K562 (cell line): ENCODE data around the gene M6PR. TPM values are rescaled to one million over a fixed set of nuclear protein-coding genes. Genes with fewer than 3 reads are reported as not detected.

Experiments
- ATAC-seq: fragments of 200-7000 bp; cut with Tn5 transposase; 3 replicates; pipeline ENCODE4 v1.9.1; 2020; ENCODE audit warnings: moderate library complexity
- BruUV-seq: library from RNA; stranded (reverse); fragments of 400-500 nt; replicated peaks from 2 replicates; lab custom pipeline; 2021; lab: Mats Ljungman, UMichigan
- CTCF ChIA-PET: fragments of 300-600 bp; formaldehyde crosslinking; extraction: SDS; loops from one replicate; lab custom pipeline; 2021; ENCODE audit warnings: low intra/inter-chr PET ratio; lab: Yijun Ruan, JAX
- POLR2A ChIA-PET: fragments of 300-600, 350-650 bp; sonication (Branson Sonifier 250); formaldehyde crosslinking; extraction: SDS; loops from one replicate; lab custom pipeline; 2021; ENCODE audit warnings: antibody characterized with exemption, inconsistent platforms; lab: Yijun Ruan, JAX
- DNase-seq, 4 experiments: peaks; one replicate each; pipeline versions ENCODE4 v3.0.0 to v3.0.0-alpha.2; 2011 to 2018; ENCODE audit warnings: low spot score in 3 of 4, mixed read lengths in 3 of 4; ENCODE audit errors: extremely low read depth in 1 of 4
- FAIRE-seq: peaks from 2 replicates; lab custom pipeline; 2011; peaks lifted over from hg19 to GRCh38; lab: Jason Lieb, UNC
- H2AFZ ChIP-seq: 2 replicates; pipeline ENCODE4 v1.6.0; 2011; ENCODE audit warnings: low read depth, low read length, control low read depth, inconsistent platforms
- H3K27ac ChIP-seq: fragments of 200-600 bp; 3 replicates; pipeline ENCODE4 v1.8.0; 2011; ENCODE audit warnings: low read depth, mild to moderate bottlenecking, control low read depth, inconsistent platforms, low read length, moderate library complexity, mixed read lengths; ENCODE audit errors: extremely low read depth
- H3K27me3 ChIP-seq, 2 experiments: fragments of 300-600 bp in 1 of 2; 2 replicates in 1 of 2; 3 replicates in 1 of 2; pipeline versions ENCODE4 v1.6.0 to v1.8.0; 2011; ENCODE audit warnings: inconsistent platforms in 2 of 2, low read length in 2 of 2, mild to moderate bottlenecking in 1 of 2, mixed read lengths in 1 of 2, moderate library complexity in 1 of 2; ENCODE audit not compliant: control insufficient read depth in 2 of 2, insufficient read depth in 2 of 2
- H3K36me3 ChIP-seq: fragments of 300-600 bp; 3 replicates; pipeline ENCODE4 v1.8.0; 2011; ENCODE audit warnings: mild to moderate bottlenecking, low read length, inconsistent platforms; ENCODE audit not compliant: control insufficient read depth, insufficient read depth
- H3K4me1 ChIP-seq, 2 experiments: fragments of 200-600 bp in 1 of 2; replicated peaks in 1 of 2; 2 replicates in 1 of 2; 3 replicates in 1 of 2; pipeline versions ENCODE4 v1.5.1 to v1.8.0; 2011; ENCODE audit warnings: inconsistent platforms in 2 of 2, low read length in 2 of 2, mild to moderate bottlenecking in 1 of 2, mixed read lengths in 1 of 2, moderate library complexity in 1 of 2; ENCODE audit not compliant: control insufficient read depth in 2 of 2, insufficient read depth in 2 of 2
- H3K4me2 ChIP-seq: 2 replicates; pipeline ENCODE4 v1.6.1; 2011; ENCODE audit warnings: low read length, control low read depth, inconsistent platforms, mixed read lengths; ENCODE audit not compliant: insufficient read depth
- H3K4me3 ChIP-seq: fragments of 200-600 bp; sonication (generic), shearing (Covaris generic); 2 replicates; pipeline ENCODE4 v1.5.1; 2016; ENCODE audit warnings: control low read depth, inconsistent platforms
- H3K79me2 ChIP-seq: fragments of 200-600 bp; 3 replicates; pipeline ENCODE4 v1.8.0; 2011; ENCODE audit warnings: low read length, inconsistent platforms; ENCODE audit not compliant: control insufficient read depth, insufficient read depth
- H3K9ac ChIP-seq, 2 experiments: 2 replicates each; pipeline versions ENCODE4 v1.6.0 to v1.6.1; 2011; ENCODE audit warnings: low read depth in 2 of 2, low read length in 2 of 2, control low read depth in 1 of 2, inconsistent platforms in 1 of 2, mild to moderate bottlenecking in 1 of 2, mixed read lengths in 1 of 2; ENCODE audit not compliant: insufficient read depth in 1 of 2
- H3K9me1 ChIP-seq: one replicate; pipeline ENCODE4 v1.6.0; 2011; ENCODE audit warnings: inconsistent platforms, mild to moderate bottlenecking, low read length, moderate library complexity; ENCODE audit not compliant: control insufficient read depth, insufficient read depth
- H3K9me3 ChIP-seq: replicated peaks from 2 replicates; pipeline ENCODE4 v1.5.1; 2011; ENCODE audit warnings: low read depth, low read length, inconsistent platforms; ENCODE audit not compliant: control insufficient read depth, insufficient read depth
- H4K20me1 ChIP-seq: replicated peaks from 2 replicates; pipeline ENCODE4 v1.6.1; 2011; ENCODE audit warnings: low read length, inconsistent platforms, mixed read lengths; ENCODE audit not compliant: control insufficient read depth, insufficient read depth
- ATF1 ChIP-seq, 2 experiments: fragments of 450-650 bp in 1 of 2; IDR thresholded peaks; 2 replicates each; pipeline ENCODE4 v1.6.1; 2016; ENCODE audit warnings: missing compliant biosample characterization in 1 of 2, missing genetic modification characterization in 1 of 2
- COPS2 ChIP-seq: fragments of 450-650 bp; conservative IDR thresholded peaks from 2 replicates; pipeline ENCODE4 v1.6.1; 2016; ENCODE audit warnings: mild to moderate bottlenecking, moderate library complexity
- HNRNPH1 ChIP-seq: fragments of 200-400 bp; formaldehyde crosslinking; optimal IDR thresholded peaks from 2 replicates; pipeline ENCODE3; 2017; ENCODE audit warnings: low read depth, mild to moderate bottlenecking, low read length, moderate library complexity
- MAFF ChIP-seq: IDR thresholded peaks from 2 replicates; pipeline ENCODE4 v1.6.1; 2012; ENCODE audit warnings: low read length, improper control_type of control experiment
- PTTG1 ChIP-seq: fragments of 450-650 bp; IDR thresholded peaks from 2 replicates; pipeline ENCODE4 v1.6.1; 2016; ENCODE audit warnings: low read depth, mild to moderate bottlenecking, missing genetic modification characterization, missing compliant biosample characterization
- RBBP5 ChIP-seq: fragments of 200-600 bp; sonication (generic); IDR thresholded peaks from 2 replicates; pipeline ENCODE4 v1.6.1; 2012; ENCODE audit warnings: borderline replicate concordance, mild to moderate bottlenecking, low read length, control low read depth, inconsistent platforms; ENCODE audit not compliant: insufficient read depth, poor library complexity, severe bottlenecking
- TSC22D4 ChIP-seq: fragments of 450-650 bp; IDR thresholded peaks from 2 replicates; pipeline ENCODE4 v1.6.1; 2016; ENCODE audit warnings: missing genetic modification characterization, missing biosample characterization, control low read depth
- ZFP91 ChIP-seq: sonication (generic); formaldehyde crosslinking; IDR thresholded peaks from 2 replicates; pipeline ENCODE4 v1.8.0; 2022; ENCODE audit warnings: mild to moderate bottlenecking, missing genetic modification reagents
- ZNF609 ChIP-seq: sonication (generic); formaldehyde crosslinking; IDR thresholded peaks from 2 replicates; pipeline ENCODE4 v1.8.1; 2023; ENCODE audit warnings: missing genetic modification reagents, mild to moderate bottlenecking, borderline replicate concordance
- WGBS: fragments of 100-300 bp; shearing (Covaris generic); methylation state at CpG from one replicate; pipeline ENCODE4 v1.1.6; 2016; ENCODE audit warnings: low coverage, mixed read lengths; ENCODE audit not compliant: insufficient coverage; ENCODE audit errors: missing lambda C conversion rate; 5-methylcytosine and 5-hydroxymethylcytosine counted together
- in situ Hi-C: fragments of 300-500 bp; cut with MboI; formaldehyde crosslinking; loops from 4 replicates; pipeline ENCODE4 v1.15.0; 2018; ENCODE audit warnings: inconsistent platforms, mixed read lengths
- intact Hi-C: fragments of 100-400 bp; cut with micrococcal nuclease; formaldehyde crosslinking; loops from 2 replicates; pipeline ENCODE4 v1.14.2; 2022
- polyA plus RNA-seq, 8 experiments: library from polyadenylated mRNA; depleted of rRNA in 4 of 8; stranded (reverse) in 5 of 8; unstranded in 3 of 8; fragments of >200 nt; fragmentation: Nextera tagmentation in 2 of 8; fragmentation: Illumina TruSeq in 1 of 8; extraction: Ambion mirVana in 2 of 8; extraction: Trizol in 1 of 8; gene quantifications; 2 replicates each; pipeline versions ENCODE4 v1.2.1 to v1.2.3, GENCODE V29; 2011 to 2014; ENCODE audit warnings: inconsistent platforms in 1 of 8, missing spikeins in 1 of 8
- total RNA-seq, 7 experiments: library from RNA; depleted of rRNA in 6 of 7; stranded (reverse); fragments of >200 nt in 6 of 7; fragmentation: Illumina TruSeq in 2 of 7; extraction: Trizol in 2 of 7; gene quantifications; 2 replicates each; pipeline versions ENCODE4 v1.2.1 to v1.2.3, GENCODE V29; 2011 to 2021; ENCODE audit warnings: low replicate concordance in 1 of 7

M6PR gene
- total and polyA plus RNA-seq, 9 of the 15 experiments (the other 6 are each of a cell fraction or from before 2014, with no cell fraction given), result 78.6 to 159 (median 112) TPM

- FAIRE-seq, result no peak
- WGBS, result 82% methylated on average over 5 of the region's 5 CpGs
- no TSS peak for BruUV-seq
- Histone ChIP-seq H4K20me1 (no peaks in the 10 kb centered on the region; the same call in 1 of the 2 replicates), H3K4me2 (no peak overlapping the region), H3K36me3 (peaks cover 57% of the 10 kb centered on the region)
- POLR2A ChIA-PET, result no interaction called here
- TF ChIP-seq ZNF609 (CRISPR knock-in tag) (no peak), TSC22D4 (no peak), ZFP91 (CRISPR knock-in tag) (no peak), HNRNPH1 (no peak), ATF1 (CRISPR knock-in tag; IDR thresholded peaks at IDR 0.05) (no peak), ATF1 (tag; IDR thresholded peaks at IDR 0.05) (no peak), COPS2 (no peak), PTTG1 (tag) (no peak), MAFF (no peak), RBBP5 (no peak)
- TF ChIP-seq, all 486 proteins: peak for 0
- intact Hi-C loops (no loop called here), in situ Hi-C loops (no loop called here)
- Histone ChIP-seq H3K4me3 (no peak overlapping the region), H3K27ac (no peak overlapping the region), H3K4me1 (0 out of 5 replicates have a peak, but pooled peaks cover 0 to 2% of the 10 kb centered on the region in 2 experiments), H3K9ac (no peak overlapping the region), H3K27me3 (no peaks in the 10 kb centered on the region), H3K9me3 (no peaks in the 10 kb centered on the region), H3K79me2 (peaks cover 19% of the 10 kb centered on the region), H3K9me1 (no peaks in the 10 kb centered on the region), H2AFZ (no peak overlapping the region)
- DNase-seq (peak in 1 of 4 experiments; percentile 16), ATAC-seq (no peak)
- CTCF ChIA-PET, result interaction anchor here (0.7 kb wide), 1 partner anchor 32 kb away, joined by 4 read pairs; no protein-coding TSS in a partner anchor
Measured at GRCh38 chr12:8941691-8942478, 7.6 kb downstream of the M6PR start.
